GM18867 (cell line): ENCODE results near the gene ME2.
"Not testable (repeated sequence)": the region's sequence is repeated elsewhere in the genome, so short reads cannot be mapped to it uniquely, and the experiment has no call there.

ENCODE experiments used
- ATAC-seq: cut with Tn5 transposase; IDR thresholded peaks from one replicate; pipeline ENCODE4 v1.9.1; 2021; ENCODE audit warnings: mild to moderate bottlenecking, moderate library complexity; ENCODE audit not compliant: unreplicated experiment

Gene ME2

GRCh38 chr18:50969448-50969847 is 90.5 kb downstream of the ME2 start:
- ATAC-seq = no peak

GRCh38 chr18:50970006-50970405 is 91.1 kb downstream of the ME2 start:
- ATAC-seq = no peak

- not testable (repeated sequence) for ATAC-seq
Measured at GRCh38 chr18:50972404-50972803, 93.5 kb downstream of the ME2 start.

- no peak for ATAC-seq
Measured at GRCh38 chr18:50973367-50974126, 94.6 kb downstream of the ME2 start.

DNA sequence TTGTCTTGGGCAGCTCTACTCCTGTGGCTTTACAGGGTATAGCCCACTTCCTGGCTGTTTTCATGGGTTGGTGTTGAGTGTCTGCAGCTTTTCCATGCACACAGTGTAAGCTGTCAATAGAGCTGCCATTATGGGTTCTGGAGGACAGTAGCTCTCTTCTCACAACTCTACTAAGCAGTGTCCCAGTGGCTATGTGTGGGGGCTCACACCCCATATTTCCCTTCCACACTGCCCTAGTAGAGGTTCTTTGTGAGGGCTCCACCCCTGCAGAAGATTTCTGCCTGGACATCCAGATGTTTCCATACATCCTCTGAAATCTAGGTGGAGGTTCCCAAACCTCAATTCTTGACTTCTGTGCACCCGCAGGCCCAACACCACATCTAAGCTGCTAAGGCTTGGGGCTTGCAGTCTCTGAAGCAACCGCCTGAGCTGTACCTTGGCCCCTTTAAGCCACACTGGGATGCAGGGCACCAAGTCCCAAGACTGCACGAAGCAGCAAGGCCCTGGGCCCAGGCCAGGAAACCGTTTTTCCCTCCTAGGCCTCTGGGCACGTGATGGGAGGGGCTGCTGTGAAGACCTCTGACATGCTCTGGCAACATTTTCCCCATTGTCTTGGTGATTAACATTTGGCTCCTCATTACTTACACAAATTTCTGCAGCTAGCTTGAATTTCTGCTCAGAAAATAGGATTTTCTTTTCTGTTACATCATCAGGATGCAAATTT is 98.3 kb downstream of the ME2 start:
- no peak for ATAC-seq

DNA sequence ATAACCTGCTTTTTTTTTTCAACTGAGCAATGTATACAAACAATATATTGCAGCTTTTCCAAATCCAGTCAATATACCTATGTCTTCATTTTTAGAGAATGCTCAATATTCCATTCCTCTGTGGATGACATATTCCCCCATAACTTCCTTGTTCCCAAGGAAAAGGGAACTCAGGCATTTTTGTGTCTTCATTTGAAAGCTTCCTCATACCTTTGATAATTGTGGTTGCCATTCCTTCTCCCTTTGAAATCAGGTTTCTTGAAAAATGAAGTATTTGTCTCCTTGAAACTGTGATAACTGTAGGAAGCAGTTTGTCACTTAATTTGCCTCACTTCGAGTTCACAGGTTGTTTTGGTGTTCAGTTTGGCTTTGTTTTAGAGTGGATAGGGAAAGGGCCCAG is 102.5 kb downstream of the ME2 start:
- no peak for ATAC-seq

DNA sequence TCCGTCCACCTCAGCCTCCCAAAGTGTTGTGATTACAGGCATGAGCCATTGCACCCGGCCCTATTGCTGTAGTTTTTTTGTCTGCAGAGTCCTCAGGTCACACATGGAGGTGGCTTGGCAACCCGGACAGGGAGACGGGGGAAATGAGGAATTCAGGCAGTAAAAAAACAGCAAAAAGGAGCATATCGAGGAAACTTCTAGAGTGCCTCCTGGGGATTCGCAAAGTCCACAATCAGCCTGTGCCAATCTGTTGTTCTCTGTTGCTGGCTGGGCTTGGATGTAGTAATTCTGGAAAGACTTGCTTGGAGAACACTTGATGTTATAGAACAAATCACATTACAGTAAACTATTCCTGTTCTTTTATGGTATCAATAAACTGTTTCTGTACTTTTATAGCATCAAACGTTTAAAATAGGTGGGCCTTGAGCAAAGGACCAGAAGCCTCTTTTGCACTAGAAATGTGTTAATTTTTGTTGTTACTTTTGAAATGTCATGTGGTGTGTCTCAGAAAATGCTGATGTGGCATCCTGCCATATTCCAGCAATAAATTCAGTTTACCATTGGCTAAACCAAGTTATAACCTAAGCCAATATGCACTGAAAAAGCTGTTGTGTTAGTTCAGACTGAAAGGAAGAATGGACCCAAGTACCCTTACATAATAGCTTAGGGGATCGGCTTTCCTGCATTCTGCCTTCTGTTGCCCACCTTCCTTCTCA is 103.3 kb downstream of the ME2 start:
- ATAC-seq = no peak

- ATAC-seq = no peak
Measured at GRCh38 chr18:50982802-50983179, 103.9 kb downstream of the ME2 start.

DNA sequence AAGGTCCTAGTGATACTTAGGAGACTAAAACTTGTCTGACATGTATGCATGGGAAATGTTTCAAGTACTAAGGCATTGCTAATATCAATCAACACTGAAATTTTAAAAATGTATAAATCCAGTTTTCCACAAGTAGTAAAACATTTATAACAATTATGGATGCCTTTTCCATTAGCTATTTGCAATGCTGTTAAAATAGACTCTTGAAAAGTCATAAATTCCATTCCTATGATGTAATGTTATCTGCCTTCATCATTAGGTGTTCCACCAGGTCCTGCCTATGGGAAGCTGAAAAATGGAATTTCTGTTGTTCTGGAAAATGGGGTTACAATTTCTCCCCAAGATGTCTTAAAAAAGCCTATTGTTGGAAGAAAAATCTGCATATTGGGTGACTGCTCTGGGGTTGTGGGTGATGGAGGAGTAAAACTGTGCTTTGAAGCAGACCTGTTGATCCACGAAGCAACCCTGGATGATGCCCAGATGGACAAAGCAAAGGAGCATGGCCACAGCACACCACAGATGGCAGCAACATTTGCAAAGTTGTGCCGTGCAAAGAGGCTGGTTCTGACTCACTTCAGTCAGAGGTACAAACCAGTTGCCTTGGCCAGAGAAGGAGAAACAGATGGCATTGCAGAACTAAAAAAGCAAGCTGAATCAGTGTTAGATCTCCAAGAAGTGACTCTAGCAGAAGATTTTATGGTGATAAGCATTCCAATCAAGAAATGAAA is 107.6 kb downstream of the ME2 start:
- ATAC-seq = no peak

DNA sequence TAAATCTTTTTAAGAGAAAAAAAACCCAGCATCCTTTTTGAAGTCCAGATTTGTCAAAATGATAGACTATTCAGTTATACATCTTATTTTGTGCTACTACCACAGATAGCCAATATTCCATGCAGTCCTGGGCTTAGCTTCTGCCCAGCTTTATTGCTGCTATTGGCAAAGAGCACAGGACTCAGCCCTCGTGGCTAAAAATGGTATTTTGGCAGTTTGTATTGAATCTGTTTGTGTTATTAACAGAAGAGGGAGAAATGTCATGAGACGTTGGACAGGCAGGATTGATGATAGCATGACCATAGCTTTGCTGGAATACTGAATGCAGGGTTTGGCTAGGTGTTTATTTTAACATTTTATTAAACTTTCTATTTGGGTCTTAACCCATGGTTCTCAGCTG is 108.3 kb downstream of the ME2 start:
- ATAC-seq = no peak

DNA sequence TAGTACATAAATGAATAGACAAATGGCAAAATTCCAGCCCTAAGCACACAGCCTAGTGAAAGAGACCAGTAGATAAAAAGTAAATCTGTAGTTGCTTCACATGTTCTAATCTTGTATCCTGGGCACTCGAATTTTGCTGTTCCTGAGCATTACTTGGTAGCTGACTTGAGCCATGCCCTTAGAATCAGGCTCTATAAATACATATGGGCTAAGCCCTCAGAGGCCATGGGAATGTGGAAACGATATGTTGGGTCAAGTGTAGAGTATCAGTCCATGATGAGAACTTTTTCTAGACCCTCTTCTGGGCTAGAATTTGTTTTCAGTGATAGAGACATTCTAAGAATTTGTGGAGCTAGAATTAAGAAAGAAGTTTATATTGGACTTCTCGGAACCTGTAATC is 110.8 kb downstream of the ME2 start:
- no peak for ATAC-seq

DNA sequence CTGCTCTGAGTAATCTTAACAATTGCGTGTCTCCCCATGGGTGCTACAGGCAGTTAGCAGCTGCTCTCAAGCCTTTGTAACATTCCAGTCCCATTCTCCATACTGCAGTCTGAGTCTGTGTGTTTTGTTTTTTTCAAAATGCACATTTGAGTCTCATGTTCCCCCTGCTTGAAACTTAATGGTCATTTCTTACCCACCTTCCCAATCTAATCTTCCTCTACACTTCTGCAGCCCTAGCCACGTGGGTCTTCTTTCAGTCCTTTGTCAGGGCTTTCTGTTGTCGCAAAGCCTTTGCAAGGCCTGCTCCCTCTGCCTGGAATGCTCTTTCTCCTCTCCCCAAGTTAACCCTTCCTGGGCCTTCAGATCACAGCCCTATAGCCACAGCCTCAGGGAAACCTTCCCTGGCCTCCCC is 113.4 kb downstream of the ME2 start:
- no peak for ATAC-seq

GRCh38 chr18:50994031-50994430 is 115.1 kb downstream of the ME2 start:
- no peak for ATAC-seq

DNA sequence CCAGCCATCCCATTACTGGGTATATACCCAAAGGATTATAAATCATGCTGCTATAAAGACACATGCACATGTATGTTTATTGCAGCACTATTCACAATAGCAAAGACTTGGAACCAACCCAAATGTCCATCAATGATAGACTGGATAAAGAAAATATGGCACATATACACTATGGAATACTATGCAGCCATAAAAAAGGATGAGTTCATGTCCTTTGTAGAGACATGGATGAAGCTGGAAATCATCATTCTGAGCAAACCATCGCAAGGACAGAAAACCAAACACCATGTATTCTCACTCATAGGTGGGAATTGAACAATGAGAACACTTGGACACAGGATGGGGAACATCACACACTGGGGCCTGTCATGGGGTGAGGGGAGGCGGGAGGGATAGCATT is 124.3 kb downstream of the ME2 start:
- not testable (repeated sequence) for ATAC-seq
